CD4-positive, alpha-beta T cell treated with Interleukin-2 at 100 ng/mL for 4 hours (primary cell): ENCODE data around the gene DNAJC5.

Experiments
- DNase-seq: peaks from one replicate; pipeline ENCODE4 v3.0.0-alpha.2; 2020; ENCODE audit warnings: low spot score

DNAJC5 gene

GRCh38 chr20:63885264-63886053 is 9.5 kb upstream of the DNAJC5 start:
- no peak for DNase-seq

- no peak for DNase-seq
These were observed 8.9 kb upstream of the DNAJC5 start for GRCh38 chr20:63886054-63886419.

GRCh38 chr20:63886921-63887320 is 8.0 kb upstream of the DNAJC5 start:
- no peak for DNase-seq

- no peak for DNase-seq
These were observed 5.4 kb upstream of the DNAJC5 start for GRCh38 chr20:63889241-63890200.

GRCh38 chr20:63890201-63890576 is 4.7 kb upstream of the DNAJC5 start:
- no peak for DNase-seq

- DNase-seq, result no peak
These were observed 4.3 kb upstream of the DNAJC5 start for GRCh38 chr20:63890616-63891015.

- DNase-seq, result no peak
These were observed 3.6 kb upstream of the DNAJC5 start for GRCh38 chr20:63891061-63892002.

DNA sequence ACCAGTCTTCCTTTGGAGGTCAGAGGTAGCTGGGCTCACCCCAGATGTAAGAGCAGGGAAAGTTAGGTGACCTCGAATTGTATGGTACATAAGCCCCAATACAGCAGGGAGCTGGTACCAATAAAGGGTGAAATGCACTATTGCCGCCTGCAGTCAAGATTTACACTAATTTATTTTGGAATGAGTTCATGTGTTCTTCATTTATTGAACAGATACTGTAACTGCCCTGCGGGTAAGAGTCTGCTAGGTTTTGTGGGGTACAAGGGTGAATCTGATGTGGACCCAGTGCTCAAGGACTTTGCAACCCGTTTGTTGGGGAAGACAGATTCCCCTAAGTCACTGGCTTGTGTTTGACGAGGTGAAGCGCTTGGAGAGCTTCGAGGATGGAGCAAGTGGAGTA is 2.5 kb upstream of the DNAJC5 start:
- DNase-seq, result no peak

DNA sequence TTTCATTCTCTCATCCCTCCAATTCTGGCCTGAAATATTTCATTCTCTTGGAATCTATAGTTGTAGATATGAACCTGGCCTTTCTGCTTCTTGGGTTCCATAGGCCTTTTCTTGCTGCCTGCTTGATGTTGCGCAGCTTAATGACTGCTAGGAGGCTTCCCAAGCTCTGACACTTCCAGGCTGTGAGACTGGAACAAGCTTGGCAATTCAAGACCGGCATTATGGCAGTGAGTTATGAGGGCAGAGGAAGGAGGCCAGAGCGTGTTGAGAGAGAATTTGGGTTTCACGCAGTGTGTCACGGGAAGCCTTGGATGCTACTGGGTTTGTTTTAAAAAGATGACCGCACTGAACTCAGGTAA is 948 bp upstream of the DNAJC5 start:
- no peak for DNase-seq

DNA sequence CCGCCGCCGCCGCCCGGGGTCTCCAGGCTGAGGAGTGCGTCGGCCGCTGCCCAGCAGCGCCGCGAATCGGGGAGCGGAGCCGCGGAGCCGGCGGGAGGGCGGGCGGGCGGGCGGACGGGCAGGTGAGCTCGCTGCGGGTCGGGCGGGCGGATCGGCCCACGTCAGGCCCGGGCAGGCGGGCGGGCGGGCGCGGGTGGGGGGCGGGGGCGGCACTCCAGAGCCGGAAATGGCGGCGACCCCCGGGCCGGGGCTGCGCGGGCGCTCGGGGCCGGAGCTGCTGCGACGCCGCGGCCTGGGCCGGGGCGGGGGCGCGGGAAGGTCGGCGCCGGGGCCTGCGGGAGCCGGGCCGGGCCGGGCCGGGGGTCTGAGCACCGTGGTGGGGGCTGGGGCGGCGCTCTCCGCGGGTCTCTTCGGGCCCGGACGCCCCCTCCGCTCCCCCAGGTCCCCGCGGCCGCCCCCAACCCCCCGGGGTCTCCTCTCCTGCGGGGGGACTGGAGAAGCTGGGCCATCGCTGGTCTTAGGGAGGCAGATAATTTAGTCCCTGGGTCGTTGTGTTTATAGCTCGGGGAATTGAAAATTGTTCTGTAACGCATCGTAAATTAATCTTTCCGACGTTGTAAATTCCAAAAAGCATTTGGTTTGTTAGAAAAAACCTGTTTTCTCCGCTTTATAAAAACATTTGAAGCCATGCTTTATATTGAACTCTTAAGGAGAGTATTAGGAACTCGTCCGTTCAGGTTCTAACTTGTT is 451 bp downstream of the DNAJC5 start:
- no peak for DNase-seq

DNA sequence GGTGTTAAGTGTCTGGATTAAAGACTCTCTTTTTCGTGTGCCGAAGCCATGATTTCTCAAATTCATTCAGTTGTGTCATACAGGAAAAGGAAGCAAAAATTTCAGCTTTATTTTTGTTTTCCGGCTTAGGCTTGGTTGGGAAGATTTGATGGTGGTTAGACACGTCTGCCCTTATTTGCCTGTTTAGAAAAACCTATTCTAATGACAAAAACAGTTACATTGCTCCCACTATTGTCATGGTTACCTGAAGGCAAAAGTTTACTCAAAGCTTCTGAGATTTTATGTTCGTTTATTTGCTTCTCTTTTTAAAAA is 982 bp downstream of the DNAJC5 start:
- DNase-seq, result peak; percentile 50

- DNase-seq, result no peak
These were observed 1.6 kb downstream of the DNAJC5 start for GRCh38 chr20:63896264-63897105.

- no peak for DNase-seq
These were observed 3.1 kb downstream of the DNAJC5 start for GRCh38 chr20:63897978-63898561.

- DNase-seq, result no peak
These were observed 4.1 kb downstream of the DNAJC5 start for GRCh38 chr20:63898882-63899558.

- DNase-seq, result no peak
These were observed 5.5 kb downstream of the DNAJC5 start for GRCh38 chr20:63900413-63900812.

DNA sequence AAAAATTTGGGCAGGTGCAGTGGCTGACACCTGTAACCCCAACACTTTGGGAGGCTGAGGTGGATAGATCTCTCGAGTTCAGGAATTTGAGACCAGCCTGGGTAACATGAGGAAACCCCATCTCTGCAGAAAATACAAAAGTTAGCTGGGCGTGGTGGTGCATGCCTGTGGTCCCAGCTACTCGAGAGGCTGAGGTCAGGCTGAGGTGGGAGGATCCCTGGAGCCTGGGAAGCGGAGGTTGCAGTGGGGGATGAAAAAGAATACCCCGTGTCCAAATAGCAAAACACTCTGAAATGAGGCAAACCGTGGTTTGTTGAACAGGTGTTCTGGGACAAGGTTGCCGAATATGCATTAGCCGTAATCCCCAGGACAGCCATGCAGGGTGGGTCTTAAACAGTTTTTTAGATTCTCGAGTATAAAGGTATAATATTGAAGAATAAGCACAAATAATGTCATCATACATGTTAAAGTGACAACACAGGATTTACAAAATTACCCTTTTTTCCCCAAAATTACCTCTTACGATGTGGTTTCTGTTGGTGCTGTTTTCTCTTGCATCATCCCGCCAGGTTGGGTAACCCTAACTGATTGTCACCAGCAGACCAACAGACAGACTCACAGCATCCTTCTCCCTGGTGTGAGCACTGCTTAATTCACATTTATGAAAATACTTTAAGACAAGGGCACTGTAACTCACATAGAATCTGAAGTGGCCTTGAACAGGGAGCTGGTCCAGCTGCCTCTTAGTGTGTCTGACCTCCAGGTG is 9.1 kb downstream of the DNAJC5 start:
- no peak for DNase-seq

GRCh38 chr20:63908008-63908682 is 13.2 kb downstream of the DNAJC5 start:
- no peak for DNase-seq

DNA sequence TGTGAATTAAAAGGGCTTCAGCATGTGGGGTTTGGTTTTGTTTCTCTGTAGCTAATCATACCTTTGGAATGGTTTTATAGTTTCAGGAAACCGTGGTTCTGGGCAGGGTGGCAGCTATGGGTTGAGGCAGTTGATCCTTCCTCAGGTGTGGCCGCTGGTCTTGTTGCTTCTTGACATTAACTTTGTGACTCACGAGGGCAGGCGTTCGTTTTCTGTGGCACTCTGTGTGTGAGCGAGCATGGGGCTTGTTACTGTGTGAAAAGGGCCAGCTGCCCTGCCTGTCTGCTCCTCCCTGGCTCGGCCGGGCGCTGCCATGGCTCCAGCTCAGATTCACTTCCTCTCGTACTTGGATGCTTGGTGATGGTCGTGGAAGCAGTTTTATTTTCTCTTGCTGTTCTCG is 16.2 kb downstream of the DNAJC5 start:
- DNase-seq, result peak; percentile 14
